Muscle layer of colon (tissue), 2 donors: ENCODE results near the gene RRM2.
"Not testable (repeated sequence)": the region's sequence is repeated elsewhere in the genome, so short reads cannot be mapped to it uniquely, and the experiment has no call there.

Source experiments
- H3K27ac ChIP-seq: one replicate; pipeline ENCODE4 v1.7.0; 2013; ENCODE audit warnings: low read depth, mild to moderate bottlenecking, low read length, moderate library complexity
- H3K27me3 ChIP-seq, 2 donors: one replicate each; pipeline ENCODE4 v1.7.0; 2013; ENCODE audit warnings: low read length in 2 of 2, mild to moderate bottlenecking in 2 of 2; ENCODE audit not compliant: insufficient read depth in 2 of 2, control insufficient read depth in 1 of 2
- H3K36me3 ChIP-seq: one replicate; pipeline ENCODE4 v1.7.0; 2013; ENCODE audit warnings: mild to moderate bottlenecking, low read length; ENCODE audit not compliant: insufficient read depth
- H3K4me1 ChIP-seq: one replicate; pipeline ENCODE4 v1.7.0; 2013; ENCODE audit warnings: mild to moderate bottlenecking, low read length; ENCODE audit not compliant: insufficient read depth
- H3K4me3 ChIP-seq, 2 donors: one replicate each; pipeline ENCODE4 v1.7.0; 2013; ENCODE audit warnings: low read length in 2 of 2, low read depth in 1 of 2, mild to moderate bottlenecking in 1 of 2, moderate library complexity in 1 of 2
- H3K9ac ChIP-seq: one replicate; pipeline ENCODE4 v1.7.0; 2013; ENCODE audit warnings: low read length
- H3K9me3 ChIP-seq: one replicate; pipeline ENCODE4 v1.7.0; 2013; ENCODE audit warnings: mild to moderate bottlenecking, low read length
- donor health status: abdominal sarcoma.
- donor health status: Adenocarcinoma of cecum.

Gene RRM2

GRCh38 chr2:10146366-10147005 is 23.9 kb downstream of the RRM2 start:
- Histone ChIP-seq H3K27ac (no peak overlapping the region), H3K4me1 (no peaks in the 10 kb centered on the region), H3K9ac (no peak overlapping the region), H3K36me3 (no peaks in the 10 kb centered on the region), H3K27me3 (no peaks in the 10 kb centered on the region), H3K4me3 (no peak overlapping the region), H3K9me3 (no peaks in the 10 kb centered on the region)

GRCh38 chr2:10147050-10147660 is 24.6 kb downstream of the RRM2 start:
- not testable (repeated sequence) for H3K27me3 ChIP-seq, H3K4me3 ChIP-seq, H3K4me1 ChIP-seq, H3K9me3 ChIP-seq, H3K27ac ChIP-seq, H3K9ac ChIP-seq, H3K36me3 ChIP-seq

- no peaks in the 10 kb centered on the region for H3K36me3 ChIP-seq
- no peak overlapping the region for H3K9ac ChIP-seq
- no peak overlapping the region for H3K4me3 ChIP-seq
- H3K27ac ChIP-seq, result no peak overlapping the region
- no peaks in the 10 kb centered on the region for H3K27me3 ChIP-seq
- no peaks in the 10 kb centered on the region for H3K4me1 ChIP-seq
- no peaks in the 10 kb centered on the region for H3K9me3 ChIP-seq
Measured at GRCh38 chr2:10148268-10148667, 25.7 kb downstream of the RRM2 start.

- Histone ChIP-seq H3K36me3 (no peaks in the 10 kb centered on the region), H3K9ac (no peak overlapping the region), H3K9me3 (no peaks in the 10 kb centered on the region), H3K27ac (no peak overlapping the region), H3K27me3 (no peaks in the 10 kb centered on the region), H3K4me1 (no peaks in the 10 kb centered on the region), H3K4me3 (no peak overlapping the region)
Measured at GRCh38 chr2:10149635-10150034, 27.1 kb downstream of the RRM2 start.

GRCh38 chr2:10150436-10150835 is 27.9 kb downstream of the RRM2 start:
- no peaks in the 10 kb centered on the region for H3K9me3 ChIP-seq
- H3K36me3 ChIP-seq, result no peaks in the 10 kb centered on the region
- no peaks in the 10 kb centered on the region for H3K27me3 ChIP-seq
- no peaks in the 10 kb centered on the region for H3K4me1 ChIP-seq
- H3K27ac ChIP-seq, result no peak overlapping the region
- no peak overlapping the region for H3K4me3 ChIP-seq
- H3K9ac ChIP-seq, result no peak overlapping the region

GRCh38 chr2:10151462-10151861 is 28.9 kb downstream of the RRM2 start:
- Histone ChIP-seq H3K9me3 (no peaks in the 10 kb centered on the region), H3K4me3 (no peak overlapping the region), H3K4me1 (no peaks in the 10 kb centered on the region), H3K27me3 (no peaks in the 10 kb centered on the region), H3K36me3 (no peaks in the 10 kb centered on the region), H3K27ac (no peak overlapping the region), H3K9ac (no peak overlapping the region)

GRCh38 chr2:10157293-10157692 is 34.8 kb downstream of the RRM2 start:
- Histone ChIP-seq H3K9ac (no peak overlapping the region), H3K4me1 (no peaks in the 10 kb centered on the region), H3K27ac (no peak overlapping the region), H3K36me3 (no peaks in the 10 kb centered on the region), H3K27me3 (no peaks in the 10 kb centered on the region), H3K9me3 (no peaks in the 10 kb centered on the region), H3K4me3 (no peak overlapping the region)

- H3K27me3 ChIP-seq, result no peaks in the 10 kb centered on the region
- H3K4me3 ChIP-seq, result no peak overlapping the region
- no peak overlapping the region for H3K27ac ChIP-seq
- H3K9me3 ChIP-seq, result no peaks in the 10 kb centered on the region
- H3K9ac ChIP-seq, result no peak overlapping the region
- H3K36me3 ChIP-seq, result no peaks in the 10 kb centered on the region
- no peaks in the 10 kb centered on the region for H3K4me1 ChIP-seq
Measured at GRCh38 chr2:10158681-10159080, 36.1 kb downstream of the RRM2 start.

- no peaks in the 10 kb centered on the region for H3K36me3 ChIP-seq
- H3K27ac ChIP-seq, result no peak overlapping the region
- H3K9me3 ChIP-seq, result no peaks in the 10 kb centered on the region
- no peak overlapping the region for H3K4me3 ChIP-seq
- no peaks in the 10 kb centered on the region for H3K27me3 ChIP-seq
- H3K4me1 ChIP-seq, result no peaks in the 10 kb centered on the region
- no peak overlapping the region for H3K9ac ChIP-seq
Measured at GRCh38 chr2:10159086-10159485, 36.5 kb downstream of the RRM2 start.

- Histone ChIP-seq H3K9me3 (no peaks in the 10 kb centered on the region), H3K27ac (no peak overlapping the region), H3K27me3 (no peaks in the 10 kb centered on the region), H3K4me3 (no peak overlapping the region), H3K4me1 (no peaks in the 10 kb centered on the region), H3K9ac (no peak overlapping the region), H3K36me3 (no peaks in the 10 kb centered on the region)
Measured at GRCh38 chr2:10159581-10160131, 37.1 kb downstream of the RRM2 start.

- Histone ChIP-seq H3K4me1 (no peaks in the 10 kb centered on the region), H3K36me3 (no peaks in the 10 kb centered on the region), H3K9ac (no peak overlapping the region), H3K27ac (no peak overlapping the region), H3K27me3 (no peaks in the 10 kb centered on the region), H3K4me3 (no peak overlapping the region), H3K9me3 (no peaks in the 10 kb centered on the region)
Measured at GRCh38 chr2:10160203-10160955, 37.8 kb downstream of the RRM2 start.
